ENCODE measurements around the gene MYLK4. TPM values are rescaled to one million over a fixed set of nuclear protein-coding genes. Genes with fewer than 3 reads are reported as not detected.

Gene MYLK4
- total and polyA plus RNA-seq, 2 of the 13 experiments (the other 11 are each of a cell fraction or from before 2014, with no cell fraction given), result 0.26 to 0.29 TPM

GRCh38 chr6:2795956-2796355 lies 45.2 kb upstream of the MYLK4 start:
- Histone ChIP-seq H4K20me1 (ENCODE audit: insufficient read depth, low read length) (no peaks in the 10 kb centered on the region), H3K4me1 (ENCODE audit: insufficient read depth, low read length) (peaks cover 14% of the 10 kb centered on the region; the same call in 1 of the 2 replicates), H3K9me3 (ENCODE audit: low read length) (no peaks in the 10 kb centered on the region), H3K36me3 (replicated peaks in 1 of 2; ENCODE audit: control insufficient read depth in 1 of 2, insufficient read depth in 2 of 2, low read length in 2 of 2) (no peaks in the 10 kb centered on the region), H3K4me3 (replicated peaks in 1 of 3; ENCODE audit: insufficient read depth in 1 of 3, low read depth in 2 of 3, low read length in 3 of 3) (no peak overlapping the region), H3K9ac (ENCODE audit: insufficient read depth, low read depth, low read length) (no peak overlapping the region), H3K27me3 (ENCODE audit: control insufficient read depth in 1 of 2, insufficient read depth in 2 of 2, low read length in 2 of 2) (no peaks in the 10 kb centered on the region), H3K27ac (ENCODE audit: extremely low read length, insufficient read depth, low read length) (no peak overlapping the region), H2AFZ (ENCODE audit: low read length) (no peak overlapping the region), H3K79me2 (ENCODE audit: insufficient read depth, low read length) (no peaks in the 10 kb centered on the region), H3K4me2 (ENCODE audit: low read depth, low read length) (no peak overlapping the region)
- BruUV-seq (replicated peaks), result no TSS peak
- POLR2A ChIA-PET, result interaction anchor here (1.2 kb wide), 1 partner anchor 46 kb away, joined by 3 read pairs; the partner anchor contains the start of gene SERPINB1
- FAIRE-seq (no peak), ATAC-seq (no peak), DNase-seq (ENCODE audit: low spot score) (no peak)
- TF ChIP-seq MIER2 (CRISPR knock-in tag; IDR thresholded peaks at IDR 0.05) (no peak), KLF11 (CRISPR knock-in tag; IDR thresholded peaks at IDR 0.05) (no peak), FOXJ3 (CRISPR knock-in tag; IDR thresholded peaks at IDR 0.05; ENCODE audit: borderline replicate concordance) (no peak)
- WGBS (ENCODE audit: low lambda C conversion rate), result 96% methylated on average over 16 of the region's 16 CpGs
- in situ Hi-C loops (cut with HindIII; ENCODE audit: extremely low pct_ligation_motif_present, low pct_unique_long_range_greater_than_20kb), result loop anchor here (5.0 kb wide), 1 partner anchor 46 kb away; the partner anchor contains the start of gene SERPINB1
- CTCF ChIA-PET (ENCODE audit: low intra/inter-chr PET ratio, low total read pairs), result no interaction called here
- intact Hi-C loops (cut with micrococcal nuclease; ENCODE audit: unreplicated experiment), result no loop called here

- H3K4me3 ChIP-seq (replicated peaks in 1 of 3; ENCODE audit: insufficient read depth in 1 of 3, low read depth in 2 of 3, low read length in 3 of 3), result no peak overlapping the region
- H3K9ac ChIP-seq (ENCODE audit: insufficient read depth, low read depth, low read length), result no peak overlapping the region
- TF ChIP-seq NR2C2 (CRISPR knock-in tag; IDR thresholded peaks at IDR 0.05; ENCODE audit: borderline replicate concordance), result no peak
- peak; percentile 78 for TF ChIP-seq ZNF629 (CRISPR knock-in tag; conservative IDR thresholded peaks at IDR 0.05)
- TF ChIP-seq E2F5 (CRISPR knock-in tag; conservative IDR thresholded peaks at IDR 0.05), result no peak
- TF ChIP-seq ZMAT5 (CRISPR knock-in tag; IDR thresholded peaks at IDR 0.05; ENCODE audit: borderline replicate concordance, low read depth), result no peak
- TF ChIP-seq ZNF24 (IDR thresholded peaks at IDR 0.05), result peak; percentile 57; the same call in 1 of the 2 replicates
- no peak for ATAC-seq
- WGBS (ENCODE audit: low lambda C conversion rate), result 75% methylated on average over 2 of the region's 2 CpGs
- no peaks in the 10 kb centered on the region for H3K79me2 ChIP-seq (ENCODE audit: insufficient read depth, low read length)
- H3K27ac ChIP-seq (ENCODE audit: extremely low read length, insufficient read depth, low read length), result no peak overlapping the region
- no peak overlapping the region for H2AFZ ChIP-seq (ENCODE audit: low read length)
- CTCF ChIA-PET (ENCODE audit: low intra/inter-chr PET ratio, low total read pairs), result no interaction called here
- DNase-seq (ENCODE audit: low spot score), result no peak
- H3K27me3 ChIP-seq (ENCODE audit: control insufficient read depth in 1 of 2, insufficient read depth in 2 of 2, low read length in 2 of 2), result no peaks in the 10 kb centered on the region
- H3K36me3 ChIP-seq (replicated peaks in 1 of 2; ENCODE audit: control insufficient read depth in 1 of 2, insufficient read depth in 2 of 2, low read length in 2 of 2), result no peaks in the 10 kb centered on the region
- no peak overlapping the region for H3K4me2 ChIP-seq (ENCODE audit: low read depth, low read length)
- no peaks in the 10 kb centered on the region for H4K20me1 ChIP-seq (ENCODE audit: insufficient read depth, low read length)
- H3K9me3 ChIP-seq (ENCODE audit: low read length), result no peaks in the 10 kb centered on the region
- peaks cover 15% of the 10 kb centered on the region; the same call in 1 of the 2 replicates for H3K4me1 ChIP-seq (ENCODE audit: insufficient read depth, low read length)
- no peak for FAIRE-seq
- intact Hi-C loops (cut with micrococcal nuclease; ENCODE audit: unreplicated experiment) (no loop called here), in situ Hi-C loops (cut with HindIII; ENCODE audit: extremely low pct_ligation_motif_present, low pct_unique_long_range_greater_than_20kb) (loop anchor here (5.0 kb wide), 1 partner anchor 47 kb away; the partner anchor contains the start of gene SERPINB1)
- POLR2A ChIA-PET, result interaction anchor here (1.2 kb wide), 1 partner anchor 46 kb away, joined by 3 read pairs; the partner anchor contains the start of gene SERPINB1
- BruUV-seq (replicated peaks), result no TSS peak
Observed at GRCh38 chr6:2795162-2795561, 44.4 kb upstream of the MYLK4 start.

Measured in HepG2 (cell line).